Progenitor cell of endocrine pancreas (in vitro differentiated cells): ENCODE data around the gene SCYL1. TPM values are rescaled to one million over a fixed set of nuclear protein-coding genes. Genes with fewer than 3 reads are reported as not detected.

Experiments used
- DNase-seq: peaks from one replicate; pipeline ENCODE4 v3.0.0; 2021; ENCODE audit warnings: low spot score; ENCODE audit not compliant: unreplicated experiment
- H3K27ac Mint-ChIP-seq: 2 replicates; pipeline ENCODE4 v1.8.0; 2021; ENCODE audit warnings: mild to moderate bottlenecking, moderate library complexity, mixed read lengths
- H3K27me3 Mint-ChIP-seq: 2 replicates; pipeline ENCODE4 v1.8.0; 2021; ENCODE audit warnings: mixed read lengths
- H3K36me3 Mint-ChIP-seq: 2 replicates; pipeline ENCODE4 v1.8.0; 2022; ENCODE audit warnings: mixed read lengths; ENCODE audit not compliant: insufficient read depth
- H3K4me1 Mint-ChIP-seq: 2 replicates; pipeline ENCODE4 v1.8.0; 2021; ENCODE audit warnings: low read depth, mixed read lengths
- H3K4me3 Mint-ChIP-seq: 2 replicates; pipeline ENCODE4 v1.8.0; 2021; ENCODE audit warnings: low read depth, mild to moderate bottlenecking, moderate library complexity, mixed read lengths
- H3K9me3 Mint-ChIP-seq: 2 replicates; pipeline ENCODE4 v1.8.0; 2021; ENCODE audit warnings: low read depth, mixed read lengths
- total RNA-seq: library from RNA; stranded (reverse); gene quantifications from 2 replicates; pipeline ENCODE4 v1.2.1, GENCODE V29; 2021
- TF ChIP-seq, protein P1 (sequence below): fragments of 200-600 bp; sonication (generic); IDR thresholded peaks from one replicate; pipeline ENCODE4 v1.5.0; 2021; ENCODE audit warnings: antibody characterized with exemption, mild to moderate bottlenecking; ENCODE audit not compliant: unreplicated experiment

SCYL1 gene
- total RNA-seq, 1 donor from 2014 or later = 61.4 TPM

- TF ChIP-seq, protein P1, sequence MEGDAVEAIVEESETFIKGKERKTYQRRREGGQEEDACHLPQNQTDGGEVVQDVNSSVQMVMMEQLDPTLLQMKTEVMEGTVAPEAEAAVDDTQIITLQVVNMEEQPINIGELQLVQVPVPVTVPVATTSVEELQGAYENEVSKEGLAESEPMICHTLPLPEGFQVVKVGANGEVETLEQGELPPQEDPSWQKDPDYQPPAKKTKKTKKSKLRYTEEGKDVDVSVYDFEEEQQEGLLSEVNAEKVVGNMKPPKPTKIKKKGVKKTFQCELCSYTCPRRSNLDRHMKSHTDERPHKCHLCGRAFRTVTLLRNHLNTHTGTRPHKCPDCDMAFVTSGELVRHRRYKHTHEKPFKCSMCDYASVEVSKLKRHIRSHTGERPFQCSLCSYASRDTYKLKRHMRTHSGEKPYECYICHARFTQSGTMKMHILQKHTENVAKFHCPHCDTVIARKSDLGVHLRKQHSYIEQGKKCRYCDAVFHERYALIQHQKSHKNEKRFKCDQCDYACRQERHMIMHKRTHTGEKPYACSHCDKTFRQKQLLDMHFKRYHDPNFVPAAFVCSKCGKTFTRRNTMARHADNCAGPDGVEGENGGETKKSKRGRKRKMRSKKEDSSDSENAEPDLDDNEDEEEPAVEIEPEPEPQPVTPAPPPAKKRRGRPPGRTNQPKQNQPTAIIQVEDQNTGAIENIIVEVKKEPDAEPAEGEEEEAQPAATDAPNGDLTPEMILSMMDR = no peak
- Mint-ChIP-seq H3K9me3 (no peaks in the 10 kb centered on the region), H3K27me3 (no peaks in the 10 kb centered on the region), H3K27ac (peak overlapping the region; percentile 96), H3K36me3 (no peaks in the 10 kb centered on the region), H3K4me3 (no peak overlapping the region), H3K4me1 (peaks cover 30% of the 10 kb centered on the region)
- DNase-seq = no peak
Observed at GRCh38 chr11:65496304-65497140, 28.4 kb upstream of the SCYL1 start.

DNA sequence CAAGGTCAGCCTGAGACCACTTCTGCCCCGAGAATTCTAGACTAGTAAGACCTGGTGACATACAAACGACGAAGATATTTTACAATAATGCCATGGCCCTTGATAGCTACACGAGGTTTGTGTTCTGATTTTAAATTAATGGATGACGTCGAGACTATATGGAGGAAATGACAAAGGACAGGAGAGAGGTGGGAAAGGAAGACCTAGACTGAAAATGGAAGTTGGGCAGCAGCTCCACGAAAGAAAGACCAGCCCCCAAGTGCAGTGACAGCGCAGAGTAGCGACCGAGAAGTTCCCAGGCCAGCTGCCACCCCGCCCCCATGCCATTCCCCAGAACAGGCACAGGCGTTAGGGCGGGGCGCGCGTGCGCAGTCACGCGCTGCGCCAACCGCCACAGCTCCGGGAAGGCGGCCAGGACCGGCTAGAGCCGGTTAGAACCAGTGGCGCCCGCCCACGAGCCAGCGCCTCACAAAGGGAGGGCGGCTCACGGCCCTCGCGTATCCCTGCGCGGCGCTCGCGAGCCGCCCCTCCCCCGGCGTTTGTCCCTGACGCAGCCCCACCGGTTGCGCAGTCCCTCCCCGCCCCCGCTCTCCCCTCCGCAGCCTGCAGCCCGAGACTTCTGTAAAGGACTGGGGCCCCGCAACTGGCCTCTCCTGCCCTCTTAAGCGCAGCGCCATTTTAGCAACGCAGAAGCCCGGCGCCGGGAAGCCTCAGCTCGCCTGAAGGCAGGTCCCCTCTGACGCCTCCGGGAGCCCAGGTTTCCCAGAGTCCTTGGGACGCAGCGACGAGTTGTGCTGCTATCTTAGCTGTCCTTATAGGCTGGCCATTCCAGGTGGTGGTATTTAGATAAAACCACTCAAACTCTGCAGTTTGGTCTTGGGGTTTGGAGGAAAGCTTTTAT, 27.5 kb upstream of the SCYL1 start:
- H3K27ac Mint-ChIP-seq = peak overlapping the region; percentile 96
- no peaks in the 10 kb centered on the region for H3K27me3 Mint-ChIP-seq
- no peaks in the 10 kb centered on the region for H3K9me3 Mint-ChIP-seq
- no peaks in the 10 kb centered on the region for H3K36me3 Mint-ChIP-seq
- peaks cover 21% of the 10 kb centered on the region for H3K4me1 Mint-ChIP-seq
- H3K4me3 Mint-ChIP-seq = no peak overlapping the region
- peak; percentile 98 for DNase-seq
- TF ChIP-seq, protein P1 = no peak

- TF ChIP-seq, protein P1 = no peak
- Mint-ChIP-seq H3K27ac (no peak overlapping the region), H3K4me1 (peaks cover 14% of the 10 kb centered on the region), H3K36me3 (no peaks in the 10 kb centered on the region), H3K27me3 (no peaks in the 10 kb centered on the region), H3K4me3 (no peak overlapping the region), H3K9me3 (no peaks in the 10 kb centered on the region)
- DNase-seq = no peak
Observed at GRCh38 chr11:65498042-65498726, 26.7 kb upstream of the SCYL1 start.

GRCh38 chr11:65498727-65498976, 26.2 kb upstream of the SCYL1 start:
- Mint-ChIP-seq H3K9me3 (no peaks in the 10 kb centered on the region), H3K27me3 (no peaks in the 10 kb centered on the region), H3K4me3 (no peak overlapping the region), H3K27ac (no peak overlapping the region), H3K36me3 (peaks cover 2% of the 10 kb centered on the region), H3K4me1 (peaks cover 15% of the 10 kb centered on the region)
- TF ChIP-seq, protein P1 = no peak
- DNase-seq = no peak

- peaks cover 17% of the 10 kb centered on the region for H3K4me1 Mint-ChIP-seq
- TF ChIP-seq, protein P1 = no peak
- no peaks in the 10 kb centered on the region for H3K27me3 Mint-ChIP-seq
- H3K9me3 Mint-ChIP-seq = no peaks in the 10 kb centered on the region
- H3K36me3 Mint-ChIP-seq = peaks cover 7% of the 10 kb centered on the region
- no peak within 1 kb of the TSS for H3K4me3 Mint-ChIP-seq
- H3K27ac Mint-ChIP-seq = no peak within 1 kb of the TSS
- DNase-seq = peak; percentile 93
Observed at GRCh38 chr11:65498977-65499712, 25.7 kb upstream of the SCYL1 start, which contains the start of gene MALAT1. MALAT1 (plus strand) TSS chr11:65499045.
